Stimulated activated CD4-positive, alpha-beta T cell treated with anti-CD3 and anti-CD28 coated beads, TNF-alpha, amount 100 ng/mL, for 4 hours (primary cell): ENCODE data around the gene CWC25.
"Not testable (repeated sequence)": the region's sequence is repeated elsewhere in the genome, so short reads cannot be mapped to it uniquely, and the experiment has no call there.

Source experiments
- DNase-seq, 3 experiments: peaks; one replicate each; pipeline ENCODE4 v3.0.0-alpha.2; 2020; ENCODE audit warnings: low read depth in 3 of 3

CWC25 gene

DNA sequence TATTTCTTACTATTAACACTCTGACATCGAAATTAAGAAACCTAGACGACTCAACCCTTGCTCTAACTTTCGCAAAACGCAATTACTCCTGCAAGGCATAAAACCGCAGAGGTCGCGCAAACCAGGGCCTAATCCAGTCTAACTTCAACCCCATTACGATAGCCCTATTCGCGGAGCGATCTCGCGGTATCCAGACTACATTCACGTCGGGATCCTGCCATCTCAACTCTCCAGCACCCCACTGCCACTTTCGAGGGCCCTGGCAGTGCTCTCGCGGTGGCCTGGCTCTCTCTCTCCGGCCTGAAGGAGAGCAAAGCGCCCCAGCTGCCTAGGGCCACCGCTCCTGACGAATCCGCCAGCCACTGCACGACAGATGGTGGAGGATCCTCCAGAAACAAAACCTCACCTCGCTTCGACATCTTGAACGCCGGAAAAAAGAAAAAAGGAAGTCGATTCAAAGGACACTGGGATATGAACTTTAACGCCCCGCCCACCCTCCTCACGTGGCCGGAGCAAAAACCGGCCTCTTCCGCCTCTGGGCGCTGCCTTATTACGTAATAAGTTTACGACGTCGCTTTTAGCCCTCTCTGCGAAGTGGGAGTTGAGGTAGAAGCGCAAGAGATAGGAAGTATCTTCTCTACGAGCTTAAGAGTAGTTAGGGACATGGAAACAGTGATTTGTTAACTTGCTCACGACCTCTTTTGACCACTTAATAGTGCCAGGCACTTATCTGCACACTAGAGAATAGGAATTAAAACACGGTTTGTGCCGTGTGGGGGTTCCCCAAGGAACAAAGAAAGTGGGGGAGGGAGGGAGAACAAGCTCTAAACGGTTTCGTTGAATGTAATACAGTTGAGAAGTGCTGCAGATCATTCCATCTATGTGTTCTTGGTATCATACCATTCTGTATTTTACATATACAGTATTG is 28.4 kb upstream of the CWC25 start, which contains the start of gene RPL23:
Gene RPL23 (minus strand): TSS at position 430 of the 928 bp plus-strand sequence. CDS start 11 bp downstream, at position 419.
- DNase-seq = peak; percentile 71 to 86 (median 82)

GRCh38 chr17:38852771-38853291 is 27.7 kb upstream of the CWC25 start:
- no peak for DNase-seq

GRCh38 chr17:38851434-38851833 is 26.3 kb upstream of the CWC25 start:
- DNase-seq = no peak

GRCh38 chr17:38850374-38850773 is 25.3 kb upstream of the CWC25 start:
- no peak for DNase-seq

GRCh38 chr17:38848939-38849605 is 24.0 kb upstream of the CWC25 start:
- DNase-seq = no peak

DNA sequence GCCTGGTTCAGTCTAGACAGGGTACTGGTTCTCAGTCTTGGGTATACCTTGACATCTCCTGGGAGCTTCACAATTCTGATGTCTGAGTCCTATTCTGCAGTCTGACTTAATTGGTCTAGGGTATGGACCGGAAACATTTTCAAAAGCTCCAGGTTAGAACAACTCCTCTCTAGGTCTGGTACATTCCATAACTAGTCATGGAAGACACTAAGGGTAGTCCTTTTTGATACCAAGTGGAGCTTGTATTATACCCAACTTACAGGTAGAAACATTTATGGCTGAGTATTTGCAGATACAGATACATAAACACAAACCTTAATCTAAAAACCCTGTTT is 23.4 kb upstream of the CWC25 start:
- no peak for DNase-seq

GRCh38 chr17:38844261-38844757 is 19.2 kb upstream of the CWC25 start:
- DNase-seq = no peak

DNA sequence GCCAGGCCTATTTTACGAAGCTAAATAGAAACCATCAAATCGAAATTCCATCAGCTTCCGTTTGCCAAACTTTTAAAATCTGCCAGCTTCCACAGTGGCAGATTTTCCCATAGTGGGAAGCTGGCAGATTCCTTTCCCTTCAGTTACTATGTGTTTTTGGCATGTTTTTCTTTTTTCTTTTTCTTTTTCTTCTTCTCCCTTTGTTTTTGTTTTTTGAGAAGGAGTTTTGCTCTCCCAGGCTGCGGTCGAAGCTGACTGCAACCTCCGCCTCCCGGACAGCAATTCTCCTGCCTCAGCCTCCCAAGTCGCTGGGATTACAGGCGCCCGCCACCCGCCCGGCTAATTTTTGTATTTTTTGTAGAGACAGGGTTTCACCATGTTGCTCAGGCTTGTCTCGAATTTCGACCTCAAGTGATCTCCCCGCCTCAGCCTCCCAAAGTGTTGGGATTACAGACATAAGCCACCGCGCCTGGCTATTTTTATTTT is 684 bp upstream of the CWC25 start:
- no peak for DNase-seq

- no peak for DNase-seq
Observed at GRCh38 chr17:38815576-38816193, 9.4 kb downstream of the CWC25 start.

GRCh38 chr17:38809828-38810227 is 15.3 kb downstream of the CWC25 start:
- no peak for DNase-seq

DNA sequence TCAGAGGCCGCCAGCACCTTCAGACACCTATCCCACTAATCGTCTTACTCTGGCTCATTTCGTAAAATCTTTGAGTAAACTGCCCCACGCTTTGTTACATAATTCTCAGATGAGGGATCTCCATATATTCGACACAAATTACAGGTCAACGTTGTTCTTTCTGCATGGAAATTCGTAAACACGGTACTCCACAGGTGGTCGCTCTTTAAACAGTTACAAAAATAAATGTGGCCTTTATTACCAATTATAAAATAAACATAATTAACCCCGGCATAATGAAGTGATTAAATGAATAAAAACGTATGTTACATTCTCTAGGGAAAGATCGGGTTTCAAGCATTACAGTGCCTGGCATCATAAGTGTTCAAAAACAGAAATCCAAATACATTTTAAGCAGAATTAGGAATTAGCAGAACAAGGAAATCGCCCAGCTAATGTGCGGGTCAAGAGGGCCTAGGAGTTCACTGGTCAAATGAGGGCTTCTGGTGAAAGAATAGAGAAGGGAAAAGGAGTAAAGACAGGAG is 24.8 kb downstream of the CWC25 start:
- no peak for DNase-seq

DNA sequence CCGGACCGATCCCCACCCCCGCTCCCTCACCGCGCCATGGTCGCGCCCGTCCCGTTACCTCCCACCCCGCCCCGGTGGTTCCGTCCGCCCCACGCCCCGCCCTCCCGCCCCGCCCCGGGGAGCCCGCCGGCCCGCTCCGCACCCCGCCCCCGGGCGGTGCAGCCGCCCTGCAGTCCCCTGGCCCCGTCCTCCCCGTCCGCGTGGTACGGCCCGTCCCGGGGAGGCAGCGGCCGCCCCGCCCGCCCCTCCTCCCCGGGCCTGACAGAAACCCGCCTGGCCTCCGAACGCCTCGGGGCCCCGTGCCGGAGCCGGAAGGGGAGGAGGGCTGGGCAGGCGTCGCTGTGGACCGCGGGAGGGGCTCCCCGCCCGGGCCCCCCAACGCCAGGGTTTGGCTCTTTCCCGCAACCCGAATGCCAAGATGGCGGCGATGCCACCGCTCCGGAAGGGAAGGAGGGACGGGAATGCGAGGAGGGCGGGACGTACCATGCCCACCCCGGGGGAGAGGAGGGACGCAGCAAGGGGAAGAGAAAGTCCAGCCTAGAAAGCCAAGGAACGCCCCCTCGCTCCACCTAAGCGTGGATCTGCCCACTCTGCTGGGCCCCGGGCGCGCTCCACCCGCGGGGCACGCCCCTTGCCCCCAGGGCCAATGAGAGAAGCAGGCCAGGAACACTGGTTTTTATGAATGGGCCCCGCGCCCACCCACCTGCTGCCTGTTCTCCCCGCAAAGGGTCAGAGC is 25.5 kb downstream of the CWC25 start, which contains the start of gene PIP4K2B:
Gene PIP4K2B (minus strand): TSS at position 56 of the 736 bp plus-strand sequence. CDS start 132 bp downstream, outside the sequence.
- DNase-seq = peak; percentile 65 to 76 (median 70)

GRCh38 chr17:38798614-38799500 is 26.3 kb downstream of the CWC25 start:
- peak in 2 of 3 experiments; percentile 12 to 15 for DNase-seq

- DNase-seq = no peak
Observed at GRCh38 chr17:38797828-38798227, 27.3 kb downstream of the CWC25 start.

DNA sequence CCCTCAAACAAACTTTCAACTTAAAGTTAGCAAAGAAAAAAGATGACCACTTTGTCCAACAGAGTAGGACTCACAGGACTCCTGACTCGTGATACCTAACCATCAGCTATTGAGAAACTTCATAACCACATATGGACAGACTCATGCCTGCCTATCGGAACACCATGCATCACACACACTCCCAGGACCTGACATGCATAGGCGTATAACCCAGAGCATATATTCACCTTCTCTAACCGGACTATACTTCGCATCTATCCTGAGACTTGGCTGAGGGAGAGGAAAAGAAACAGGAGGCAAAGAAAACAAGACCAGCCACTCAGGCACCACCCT is 28.0 kb downstream of the CWC25 start:
- DNase-seq = no peak

DNA sequence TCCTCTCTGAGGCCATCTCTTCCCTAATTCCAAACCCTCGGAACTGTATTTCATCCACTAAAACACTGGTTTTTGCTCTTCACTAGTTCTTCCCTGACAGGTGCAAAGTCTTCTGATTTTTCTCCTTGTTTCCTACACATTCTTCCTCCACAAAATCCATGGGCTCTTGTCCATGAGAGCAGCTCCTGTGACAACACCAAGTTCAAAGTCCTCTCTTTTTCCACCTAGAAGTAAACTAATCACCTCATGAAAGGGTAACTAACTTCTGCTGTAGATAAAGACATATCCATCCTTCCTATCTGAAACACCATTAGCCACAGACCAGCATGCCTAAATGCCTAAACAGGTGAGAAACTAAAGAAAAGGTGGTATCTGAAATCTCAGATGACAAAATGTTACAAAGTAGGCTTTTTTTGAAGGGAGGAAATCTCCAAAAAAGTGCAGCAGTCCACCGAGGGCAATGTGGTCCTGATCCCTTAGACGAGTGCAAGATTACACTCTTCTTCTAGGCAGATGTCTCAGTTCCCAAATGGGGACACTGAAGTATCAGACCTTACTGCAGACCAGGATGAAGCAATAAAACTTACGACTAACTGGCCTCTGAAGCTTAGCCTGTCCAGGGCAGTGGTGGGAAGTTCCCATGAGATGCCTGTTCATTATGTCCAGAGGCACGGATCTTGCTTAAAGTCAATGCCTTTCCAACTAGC is 28.5 kb downstream of the CWC25 start:
- no peak for DNase-seq

- no peak for DNase-seq
Observed at GRCh38 chr17:38794221-38794620, 30.9 kb downstream of the CWC25 start.

DNA sequence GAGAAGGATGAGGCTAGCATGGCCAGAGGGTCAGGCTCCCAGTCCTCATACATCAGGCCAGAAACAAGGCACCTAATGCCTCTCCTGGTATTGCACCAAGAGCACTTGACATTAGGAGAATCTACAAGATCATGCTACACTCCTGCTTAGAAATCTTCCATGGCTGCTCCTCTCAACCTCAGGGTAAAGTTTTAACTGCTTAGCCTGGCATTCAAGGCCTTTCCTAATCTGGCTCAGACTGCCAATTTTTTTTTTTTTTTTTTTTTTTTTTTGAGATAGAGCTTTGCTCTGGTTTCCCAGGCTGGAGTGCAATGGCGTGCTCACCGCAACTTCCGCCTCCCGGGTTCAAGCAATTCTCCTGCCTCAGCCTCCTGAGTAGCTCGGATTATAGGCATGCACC is 34.0 kb downstream of the CWC25 start:
- DNase-seq = no peak

- DNase-seq = not testable (repeated sequence)
Observed at GRCh38 chr17:38790148-38790707, 34.9 kb downstream of the CWC25 start.
